K562 (cell line): ENCODE results near the gene ADARB2. TPM values are rescaled to one million over a fixed set of nuclear protein-coding genes. Genes with fewer than 3 reads are reported as not detected.

Source experiments
- ATAC-seq: fragments of 200-7000 bp; cut with Tn5 transposase; 3 replicates; pipeline ENCODE4 v1.9.1; 2020; ENCODE audit warnings: moderate library complexity
- BruUV-seq: library from RNA; stranded (reverse); fragments of 400-500 nt; replicated peaks from 2 replicates; lab custom pipeline; 2021; lab: Mats Ljungman, UMichigan
- CTCF ChIA-PET: fragments of 300-600 bp; formaldehyde crosslinking; extraction: SDS; loops from one replicate; lab custom pipeline; 2021; ENCODE audit warnings: low intra/inter-chr PET ratio; lab: Yijun Ruan, JAX
- POLR2A ChIA-PET: fragments of 300-600, 350-650 bp; sonication (Branson Sonifier 250); formaldehyde crosslinking; extraction: SDS; loops from one replicate; lab custom pipeline; 2021; ENCODE audit warnings: antibody characterized with exemption, inconsistent platforms; lab: Yijun Ruan, JAX
- DNase-seq, 4 experiments: peaks; one replicate each; pipeline versions ENCODE4 v3.0.0 to v3.0.0-alpha.2; 2011 to 2018; ENCODE audit warnings: low spot score in 3 of 4, mixed read lengths in 3 of 4; ENCODE audit errors: extremely low read depth in 1 of 4
- FAIRE-seq: peaks from 2 replicates; lab custom pipeline; 2011; peaks lifted over from hg19 to GRCh38; lab: Jason Lieb, UNC
- H2AFZ ChIP-seq: 2 replicates; pipeline ENCODE4 v1.6.0; 2011; ENCODE audit warnings: low read depth, low read length, control low read depth, inconsistent platforms
- H3K27ac ChIP-seq: fragments of 200-600 bp; 3 replicates; pipeline ENCODE4 v1.8.0; 2011; ENCODE audit warnings: low read depth, mild to moderate bottlenecking, control low read depth, inconsistent platforms, low read length, moderate library complexity, mixed read lengths; ENCODE audit errors: extremely low read depth
- H3K27me3 ChIP-seq, 2 experiments: fragments of 300-600 bp in 1 of 2; 2 replicates in 1 of 2; 3 replicates in 1 of 2; pipeline versions ENCODE4 v1.6.0 to v1.8.0; 2011; ENCODE audit warnings: inconsistent platforms in 2 of 2, low read length in 2 of 2, mild to moderate bottlenecking in 1 of 2, mixed read lengths in 1 of 2, moderate library complexity in 1 of 2; ENCODE audit not compliant: control insufficient read depth in 2 of 2, insufficient read depth in 2 of 2
- H3K36me3 ChIP-seq: fragments of 300-600 bp; 3 replicates; pipeline ENCODE4 v1.8.0; 2011; ENCODE audit warnings: mild to moderate bottlenecking, low read length, inconsistent platforms; ENCODE audit not compliant: control insufficient read depth, insufficient read depth
- H3K4me1 ChIP-seq, 2 experiments: fragments of 200-600 bp in 1 of 2; replicated peaks in 1 of 2; 2 replicates in 1 of 2; 3 replicates in 1 of 2; pipeline versions ENCODE4 v1.5.1 to v1.8.0; 2011; ENCODE audit warnings: inconsistent platforms in 2 of 2, low read length in 2 of 2, mild to moderate bottlenecking in 1 of 2, mixed read lengths in 1 of 2, moderate library complexity in 1 of 2; ENCODE audit not compliant: control insufficient read depth in 2 of 2, insufficient read depth in 2 of 2
- H3K4me2 ChIP-seq: 2 replicates; pipeline ENCODE4 v1.6.1; 2011; ENCODE audit warnings: low read length, control low read depth, inconsistent platforms, mixed read lengths; ENCODE audit not compliant: insufficient read depth
- H3K4me3 ChIP-seq: fragments of 200-600 bp; sonication (generic), shearing (Covaris generic); 2 replicates; pipeline ENCODE4 v1.5.1; 2016; ENCODE audit warnings: control low read depth, inconsistent platforms
- H3K79me2 ChIP-seq: fragments of 200-600 bp; 3 replicates; pipeline ENCODE4 v1.8.0; 2011; ENCODE audit warnings: low read length, inconsistent platforms; ENCODE audit not compliant: control insufficient read depth, insufficient read depth
- H3K9ac ChIP-seq, 2 experiments: 2 replicates each; pipeline versions ENCODE4 v1.6.0 to v1.6.1; 2011; ENCODE audit warnings: low read depth in 2 of 2, low read length in 2 of 2, control low read depth in 1 of 2, inconsistent platforms in 1 of 2, mild to moderate bottlenecking in 1 of 2, mixed read lengths in 1 of 2; ENCODE audit not compliant: insufficient read depth in 1 of 2
- H3K9me1 ChIP-seq: one replicate; pipeline ENCODE4 v1.6.0; 2011; ENCODE audit warnings: inconsistent platforms, mild to moderate bottlenecking, low read length, moderate library complexity; ENCODE audit not compliant: control insufficient read depth, insufficient read depth
- H3K9me3 ChIP-seq: replicated peaks from 2 replicates; pipeline ENCODE4 v1.5.1; 2011; ENCODE audit warnings: low read depth, low read length, inconsistent platforms; ENCODE audit not compliant: control insufficient read depth, insufficient read depth
- H4K20me1 ChIP-seq: replicated peaks from 2 replicates; pipeline ENCODE4 v1.6.1; 2011; ENCODE audit warnings: low read length, inconsistent platforms, mixed read lengths; ENCODE audit not compliant: control insufficient read depth, insufficient read depth
- ADNP ChIP-seq: fragments of 200-800 bp; sonication (Bioruptor generic); IDR thresholded peaks from 2 replicates; pipeline ENCODE4 v1.6.1; 2016; ENCODE audit warnings: missing genetic modification characterization, missing compliant biosample characterization
- ARHGAP35 ChIP-seq: fragments of 450-650 bp; IDR thresholded peaks from 2 replicates; pipeline ENCODE4 v1.6.1; 2018; ENCODE audit not compliant: partially characterized antibody
- BDP1 ChIP-seq: IDR thresholded peaks from 3 replicates; pipeline ENCODE4 v1.6.1; 2011; ENCODE audit not compliant: insufficient read length, insufficient read depth
- MAFF ChIP-seq: IDR thresholded peaks from 2 replicates; pipeline ENCODE4 v1.6.1; 2012; ENCODE audit warnings: low read length, improper control_type of control experiment
- NCOA2 ChIP-seq, 2 experiments: fragments of 450-650 bp; IDR thresholded peaks; 2 replicates each; pipeline ENCODE4 v1.6.1; 2018; ENCODE audit warnings: mild to moderate bottlenecking in 2 of 2, moderate library complexity in 1 of 2; ENCODE audit not compliant: partially characterized antibody in 2 of 2
- PHF20 ChIP-seq: fragments of 450-650 bp; IDR thresholded peaks from 2 replicates; pipeline ENCODE4 v1.6.1; 2018; ENCODE audit not compliant: partially characterized antibody
- SMAD3 ChIP-seq: fragments of 450-650 bp; formaldehyde crosslinking; conservative IDR thresholded peaks from 2 replicates; pipeline ENCODE4 v1.4.0; 2020; ENCODE audit warnings: mild to moderate bottlenecking
- ZKSCAN3 ChIP-seq: fragments of 250-450 bp; sonication (Bioruptor Pico); IDR thresholded peaks from 2 replicates; pipeline ENCODE4 v1.4.0; 2020
- WGBS: fragments of 100-300 bp; shearing (Covaris generic); methylation state at CpG from one replicate; pipeline ENCODE4 v1.1.6; 2016; ENCODE audit warnings: low coverage, mixed read lengths; ENCODE audit not compliant: insufficient coverage; ENCODE audit errors: missing lambda C conversion rate; 5-methylcytosine and 5-hydroxymethylcytosine counted together
- in situ Hi-C: fragments of 300-500 bp; cut with MboI; formaldehyde crosslinking; loops from 4 replicates; pipeline ENCODE4 v1.15.0; 2018; ENCODE audit warnings: inconsistent platforms, mixed read lengths
- intact Hi-C: fragments of 100-400 bp; cut with micrococcal nuclease; formaldehyde crosslinking; loops from 2 replicates; pipeline ENCODE4 v1.14.2; 2022
- polyA plus RNA-seq, 8 experiments: library from polyadenylated mRNA; depleted of rRNA in 4 of 8; stranded (reverse) in 5 of 8; unstranded in 3 of 8; fragments of >200 nt; fragmentation: Nextera tagmentation in 2 of 8; fragmentation: Illumina TruSeq in 1 of 8; extraction: Ambion mirVana in 2 of 8; extraction: Trizol in 1 of 8; gene quantifications; 2 replicates each; pipeline versions ENCODE4 v1.2.1 to v1.2.3, GENCODE V29; 2011 to 2014; ENCODE audit warnings: inconsistent platforms in 1 of 8, missing spikeins in 1 of 8
- total RNA-seq, 7 experiments: library from RNA; depleted of rRNA in 6 of 7; stranded (reverse); fragments of >200 nt in 6 of 7; fragmentation: Illumina TruSeq in 2 of 7; extraction: Trizol in 2 of 7; gene quantifications; 2 replicates each; pipeline versions ENCODE4 v1.2.1 to v1.2.3, GENCODE V29; 2011 to 2021; ENCODE audit warnings: low replicate concordance in 1 of 7

Gene ADARB2
- total and polyA plus RNA-seq, 9 of the 15 experiments (the other 6 are each of a cell fraction or from before 2014, with no cell fraction given) = not detected

GRCh38 chr10:1310271-1310789, 427.0 kb downstream of the ADARB2 start:
- POLR2A ChIA-PET = no interaction called here
- CTCF ChIA-PET = no interaction called here
- Histone ChIP-seq H2AFZ (no peak overlapping the region), H3K4me1 (no peaks in the 10 kb centered on the region), H3K4me2 (no peak overlapping the region), H3K79me2 (no peaks in the 10 kb centered on the region), H3K9me1 (no peaks in the 10 kb centered on the region), H3K4me3 (no peak overlapping the region), H3K27me3 (peaks cover 6 to 23% of the 10 kb centered on the region in 2 experiments; a peak in 4 of 5 replicates), H3K36me3 (no peaks in the 10 kb centered on the region), H4K20me1 (peaks cover 12% of the 10 kb centered on the region; the same call in 1 of the 2 replicates), H3K9me3 (no peaks in the 10 kb centered on the region), H3K27ac (no peak overlapping the region), H3K9ac (no peak overlapping the region)
- TF ChIP-seq PHF20 = no peak
- TF ChIP-seq ARHGAP35 = no peak
- no peak for TF ChIP-seq MAFF
- 0% methylated on average over 9 of the region's 9 CpGs for WGBS
- in situ Hi-C loops = no loop called here
- FAIRE-seq = no peak
- no peak for ATAC-seq
- no peak for DNase-seq
- no TSS peak for BruUV-seq
- intact Hi-C loops = no loop called here

GRCh38 chr10:1309617-1310270, 427.6 kb downstream of the ADARB2 start:
- Histone ChIP-seq H3K9me1 (no peaks in the 10 kb centered on the region), H3K4me1 (no peaks in the 10 kb centered on the region), H3K36me3 (no peaks in the 10 kb centered on the region), H2AFZ (no peak overlapping the region), H3K9me3 (no peaks in the 10 kb centered on the region), H3K4me2 (no peak overlapping the region), H3K27me3 (peaks cover 6 to 18% of the 10 kb centered on the region in 2 experiments; a peak in 4 of 5 replicates), H4K20me1 (peaks cover 12% of the 10 kb centered on the region; the same call in 1 of the 2 replicates), H3K4me3 (no peak overlapping the region), H3K9ac (no peak overlapping the region), H3K79me2 (no peaks in the 10 kb centered on the region), H3K27ac (no peak overlapping the region)
- no peak for TF ChIP-seq BDP1
- TF ChIP-seq SMAD3 (CRISPR knock-in tag) = no peak
- no peak for TF ChIP-seq ADNP
- no peak for TF ChIP-seq NCOA2 (IDR thresholded peaks at IDR 0.05; ENCODE audit: partially characterized antibody in 2 of 2)
- TF ChIP-seq ZKSCAN3 = no peak
- CTCF ChIA-PET = no interaction called here
- in situ Hi-C loops (no loop called here), intact Hi-C loops (no loop called here)
- POLR2A ChIA-PET = no interaction called here
- DNase-seq (no peak), FAIRE-seq (no peak), ATAC-seq (no peak)
- 0% methylated on average over 7 of the region's 7 CpGs for WGBS
- BruUV-seq = no TSS peak
